HCT116 (cell line): ENCODE results near the gene FAM13A. TPM values are rescaled to one million over a fixed set of nuclear protein-coding genes. Genes with fewer than 3 reads are reported as not detected.

Experiments used
- ATAC-seq: fragments of 200-7000 bp; cut with Tn5 transposase; 2 replicates; pipeline ENCODE4 v1.9.1; 2020; ENCODE audit warnings: mild to moderate bottlenecking, moderate library complexity
- BruUV-seq: library from RNA; stranded (reverse); fragments of 400-500 nt; replicated peaks from 2 replicates; lab custom pipeline; 2021; lab: Mats Ljungman, UMichigan
- CTCF ChIA-PET: fragments of 300-600 bp; sonication (Branson Sonifier 250); formaldehyde crosslinking; loops from one replicate; lab custom pipeline; 2021; ENCODE audit warnings: antibody characterized with exemption; lab: Charles Lee
- POLR2A ChIA-PET: fragments of 300-600, 350-600 bp; sonication (Branson Sonifier 250); formaldehyde crosslinking; loops from one replicate; lab custom pipeline; 2021; ENCODE audit warnings: antibody characterized with exemption; lab: Charles Lee
- RAD21 ChIA-PET, 2 experiments: fragments of 300-600 bp; sonication (Branson Sonifier 250); formaldehyde crosslinking; loops; one replicate each; lab custom pipeline; 2023; ENCODE audit warnings: low total read pairs in 2 of 2; ENCODE audit not compliant: uncharacterized antibody in 2 of 2, unreplicated experiment in 2 of 2, low non-redundant PET in 1 of 2; lab: Charles Lee
- DNase-seq: peaks from one replicate; pipeline ENCODE4 v3.0.0-alpha.2; 2010; ENCODE audit warnings: low read depth, low spot score
- H2AFZ ChIP-seq: fragments of 200-600 bp; shearing (Covaris generic), sonication (generic); 2 replicates; pipeline ENCODE4 v1.6.1; 2017; ENCODE audit warnings: low read depth, mixed run types, mixed read lengths, antibody characterized with exemption, low read length; ENCODE audit not compliant: poor library complexity, severe bottlenecking
- H3K27ac ChIP-seq: 2 replicates; pipeline ENCODE4 v1.5.1; 2012; ENCODE audit warnings: low read depth, low read length
- H3K27me3 ChIP-seq: fragments of 200-600 bp; sonication (generic); 2 replicates; pipeline ENCODE4 v1.6.1; 2016; ENCODE audit warnings: mixed run types, low read length, mixed read lengths; ENCODE audit not compliant: insufficient read depth
- H3K36me3 ChIP-seq, 2 experiments: fragments of 200-500 bp in 1 of 2; fragments of 200-600 bp in 1 of 2; sonication (Bioruptor generic) in 1 of 2; sonication (generic) in 1 of 2; 2 replicates each; pipeline versions ENCODE4 v1.5.1 to v1.6.1; 2014 to 2016; ENCODE audit warnings: low read length in 2 of 2, inconsistent platforms in 1 of 2, mixed read lengths in 1 of 2, mixed run types in 1 of 2; ENCODE audit not compliant: insufficient read depth in 2 of 2, control insufficient read depth in 1 of 2
- H3K4me1 ChIP-seq, 2 experiments: fragments of 200-600 bp in 1 of 2; sonication (generic) in 1 of 2; 2 replicates each; pipeline versions ENCODE4 v1.5.1 to v1.6.1; 2012 to 2017; ENCODE audit warnings: low read length in 2 of 2, inconsistent platforms in 1 of 2, mild to moderate bottlenecking in 1 of 2, mixed read lengths in 1 of 2, mixed run types in 1 of 2, moderate library complexity in 1 of 2; ENCODE audit not compliant: insufficient read depth in 2 of 2, control insufficient read depth in 1 of 2
- H3K4me2 ChIP-seq: fragments of 200-600 bp; sonication (generic); 2 replicates; pipeline ENCODE4 v1.6.1; 2017; ENCODE audit warnings: mixed run types, low read length, mixed read lengths
- H3K4me3 ChIP-seq, 2 experiments: fragments of 200-600 bp in 1 of 2; sonication (generic) in 1 of 2; replicated peaks in 1 of 2; 2 replicates each; pipeline ENCODE4 v1.5.1; 2011 to 2016; ENCODE audit warnings: low read length in 2 of 2, control low read depth in 1 of 2, low read depth in 1 of 2, mild to moderate bottlenecking in 1 of 2, mixed read lengths in 1 of 2, mixed run types in 1 of 2
- H3K79me2 ChIP-seq: fragments of 200-600 bp; sonication (generic); 2 replicates; pipeline ENCODE4 v1.6.1; 2017; ENCODE audit warnings: mild to moderate bottlenecking, mixed run types, low read length, moderate library complexity, mixed read lengths; ENCODE audit not compliant: insufficient read depth
- H3K9ac ChIP-seq: fragments of 200-600 bp; sonication (generic); 2 replicates; pipeline ENCODE4 v1.6.1; 2016; ENCODE audit warnings: low read length, mixed read lengths
- H3K9me2 ChIP-seq: fragments of 200-600 bp; sonication (generic), shearing (Covaris generic); 2 replicates; pipeline ENCODE4 v1.6.1; 2017; ENCODE audit warnings: mixed run types, mild to moderate bottlenecking, moderate library complexity; ENCODE audit not compliant: insufficient read depth
- H3K9me3 ChIP-seq, 2 experiments: fragments of 200-500 bp in 1 of 2; fragments of 200-600 bp in 1 of 2; sonication (Bioruptor generic) in 1 of 2; sonication (generic) in 1 of 2; 2 replicates each; pipeline ENCODE4 v1.6.1; 2014 to 2017; ENCODE audit warnings: low read length in 2 of 2, mixed read lengths in 2 of 2, inconsistent platforms in 1 of 2, low read depth in 1 of 2, mild to moderate bottlenecking in 1 of 2, mixed run types in 1 of 2, moderate library complexity in 1 of 2; ENCODE audit not compliant: control insufficient read depth in 1 of 2, insufficient read depth in 1 of 2
- H4K20me1 ChIP-seq: fragments of 200-600 bp; sonication (generic), shearing (Covaris generic); 2 replicates; pipeline ENCODE4 v1.6.1; 2017; ENCODE audit warnings: mixed run types, mild to moderate bottlenecking, moderate library complexity; ENCODE audit not compliant: insufficient read depth
- CBX3 ChIP-seq: IDR thresholded peaks from 2 replicates; pipeline ENCODE4 v1.6.1; 2012; ENCODE audit warnings: low read depth
- FOSL1 ChIP-seq: IDR thresholded peaks from 2 replicates; pipeline ENCODE4 v1.6.1; 2012; ENCODE audit warnings: low read depth
- JUND ChIP-seq: IDR thresholded peaks from 2 replicates; pipeline ENCODE4 v1.6.1; 2012
- ZNF274 ChIP-seq: fragments of 200-500 bp; sonication (Bioruptor generic); IDR thresholded peaks from 2 replicates; pipeline ENCODE4 v1.6.1; 2014; ENCODE audit warnings: mild to moderate bottlenecking, low read depth, low read length, inconsistent platforms
- intact Hi-C: fragments of 100-400 bp; cut with micrococcal nuclease; formaldehyde crosslinking; loops from 2 replicates; pipeline ENCODE4 v1.10.0; 2022
- total RNA-seq: library from RNA; stranded (reverse); gene quantifications from one replicate; pipeline ENCODE4 v1.2.1, GENCODE V29; 2021; ENCODE audit not compliant: unreplicated experiment
- TF ChIP-seq, protein P1 (sequence below): IDR thresholded peaks from 2 replicates; pipeline ENCODE4 v1.6.1; 2012
- TF ChIP-seq, protein P2 (sequence below): IDR thresholded peaks from 2 replicates; pipeline ENCODE4 v1.6.1; 2011; ENCODE audit warnings: mild to moderate bottlenecking, low read length, moderate library complexity; ENCODE audit not compliant: insufficient replicate concordance; ENCODE audit errors: extremely low read depth
- TF ChIP-seq, protein P3 (sequence below): IDR thresholded peaks from 2 replicates; pipeline ENCODE4 v1.6.1; 2012; ENCODE audit warnings: low read depth

FAM13A gene
- total RNA-seq, 1 experiment from 2014 or later: 17.2 TPM

DNA sequence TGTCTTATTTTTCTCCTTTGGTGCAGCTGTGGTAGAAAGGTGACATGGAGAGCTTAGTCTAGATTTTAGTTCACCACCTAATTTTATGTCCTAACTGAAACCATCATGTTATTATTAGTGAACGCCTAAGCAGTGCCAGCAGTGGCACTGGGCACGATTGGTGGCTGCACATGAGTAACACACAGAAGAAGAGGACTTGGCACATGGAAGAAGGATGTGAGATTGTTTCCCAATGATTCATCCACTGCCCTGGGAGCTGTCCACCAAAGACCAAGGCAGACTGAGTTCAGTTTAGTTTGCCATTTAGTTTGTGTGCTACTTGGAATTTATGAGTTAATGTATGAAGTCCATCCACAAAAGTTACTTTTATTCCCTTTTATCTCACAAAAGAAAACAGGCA lies 291.3 kb downstream of the FAM13A start:
- no TSS peak for BruUV-seq
- RAD21 ChIA-PET: interaction anchor here in 1 of 2 experiments (0.6 kb wide), 1 partner anchor 357 kb away, joined by 3 read pairs; no protein-coding TSS in a partner anchor

More for the DNA sequence above, 291.3 kb downstream of the FAM13A start:
- TF ChIP-seq, protein P1, sequence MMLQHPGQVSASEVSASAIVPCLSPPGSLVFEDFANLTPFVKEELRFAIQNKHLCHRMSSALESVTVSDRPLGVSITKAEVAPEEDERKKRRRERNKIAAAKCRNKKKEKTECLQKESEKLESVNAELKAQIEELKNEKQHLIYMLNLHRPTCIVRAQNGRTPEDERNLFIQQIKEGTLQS: no peak
- TF ChIP-seq, protein P2, sequence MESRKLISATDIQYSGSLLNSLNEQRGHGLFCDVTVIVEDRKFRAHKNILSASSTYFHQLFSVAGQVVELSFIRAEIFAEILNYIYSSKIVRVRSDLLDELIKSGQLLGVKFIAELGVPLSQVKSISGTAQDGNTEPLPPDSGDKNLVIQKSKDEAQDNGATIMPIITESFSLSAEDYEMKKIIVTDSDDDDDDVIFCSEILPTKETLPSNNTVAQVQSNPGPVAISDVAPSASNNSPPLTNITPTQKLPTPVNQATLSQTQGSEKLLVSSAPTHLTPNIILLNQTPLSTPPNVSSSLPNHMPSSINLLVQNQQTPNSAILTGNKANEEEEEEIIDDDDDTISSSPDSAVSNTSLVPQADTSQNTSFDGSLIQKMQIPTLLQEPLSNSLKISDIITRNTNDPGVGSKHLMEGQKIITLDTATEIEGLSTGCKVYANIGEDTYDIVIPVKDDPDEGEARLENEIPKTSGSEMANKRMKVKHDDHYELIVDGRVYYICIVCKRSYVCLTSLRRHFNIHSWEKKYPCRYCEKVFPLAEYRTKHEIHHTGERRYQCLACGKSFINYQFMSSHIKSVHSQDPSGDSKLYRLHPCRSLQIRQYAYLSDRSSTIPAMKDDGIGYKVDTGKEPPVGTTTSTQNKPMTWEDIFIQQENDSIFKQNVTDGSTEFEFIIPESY: no peak
- TF ChIP-seq FOSL1 (peak; percentile 54), CBX3 (peak; percentile 32; the same call in 1 of the 2 replicates), JUND (peak; percentile 37), ZNF274 (no peak)
- TF ChIP-seq, protein P3, sequence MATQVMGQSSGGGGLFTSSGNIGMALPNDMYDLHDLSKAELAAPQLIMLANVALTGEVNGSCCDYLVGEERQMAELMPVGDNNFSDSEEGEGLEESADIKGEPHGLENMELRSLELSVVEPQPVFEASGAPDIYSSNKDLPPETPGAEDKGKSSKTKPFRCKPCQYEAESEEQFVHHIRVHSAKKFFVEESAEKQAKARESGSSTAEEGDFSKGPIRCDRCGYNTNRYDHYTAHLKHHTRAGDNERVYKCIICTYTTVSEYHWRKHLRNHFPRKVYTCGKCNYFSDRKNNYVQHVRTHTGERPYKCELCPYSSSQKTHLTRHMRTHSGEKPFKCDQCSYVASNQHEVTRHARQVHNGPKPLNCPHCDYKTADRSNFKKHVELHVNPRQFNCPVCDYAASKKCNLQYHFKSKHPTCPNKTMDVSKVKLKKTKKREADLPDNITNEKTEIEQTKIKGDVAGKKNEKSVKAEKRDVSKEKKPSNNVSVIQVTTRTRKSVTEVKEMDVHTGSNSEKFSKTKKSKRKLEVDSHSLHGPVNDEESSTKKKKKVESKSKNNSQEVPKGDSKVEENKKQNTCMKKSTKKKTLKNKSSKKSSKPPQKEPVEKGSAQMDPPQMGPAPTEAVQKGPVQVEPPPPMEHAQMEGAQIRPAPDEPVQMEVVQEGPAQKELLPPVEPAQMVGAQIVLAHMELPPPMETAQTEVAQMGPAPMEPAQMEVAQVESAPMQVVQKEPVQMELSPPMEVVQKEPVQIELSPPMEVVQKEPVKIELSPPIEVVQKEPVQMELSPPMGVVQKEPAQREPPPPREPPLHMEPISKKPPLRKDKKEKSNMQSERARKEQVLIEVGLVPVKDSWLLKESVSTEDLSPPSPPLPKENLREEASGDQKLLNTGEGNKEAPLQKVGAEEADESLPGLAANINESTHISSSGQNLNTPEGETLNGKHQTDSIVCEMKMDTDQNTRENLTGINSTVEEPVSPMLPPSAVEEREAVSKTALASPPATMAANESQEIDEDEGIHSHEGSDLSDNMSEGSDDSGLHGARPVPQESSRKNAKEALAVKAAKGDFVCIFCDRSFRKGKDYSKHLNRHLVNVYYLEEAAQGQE: peak; percentile 61
- H3K36me3 ChIP-seq: no peaks in the 10 kb centered on the region
- no peaks in the 10 kb centered on the region for H3K9me2 ChIP-seq
- H3K4me2 ChIP-seq: peak overlapping the region; percentile 7; the same call in 1 of the 2 replicates
- no peak overlapping the region for H2AFZ ChIP-seq
- H3K9ac ChIP-seq: no peak overlapping the region
- peaks cover 0 to 8% of the 10 kb centered on the region in 2 experiments; a peak in 2 of 4 replicates for H3K4me1 ChIP-seq
- DNase-seq (no peak), ATAC-seq (peak; percentile 62; the same call in 1 of the 2 replicates)
- H4K20me1 ChIP-seq: no peaks in the 10 kb centered on the region
- no peak overlapping the region for H3K4me3 ChIP-seq
- ChIA-PET CTCF (no interaction called here), POLR2A (interaction anchor here (1.2 kb wide), 1 partner anchor 45 kb away, joined by 3 read pairs; no protein-coding TSS in a partner anchor)
- no peaks in the 10 kb centered on the region for H3K9me3 ChIP-seq
- H3K27me3 ChIP-seq: no peaks in the 10 kb centered on the region
- no peaks in the 10 kb centered on the region for H3K79me2 ChIP-seq
- H3K27ac ChIP-seq: no peak overlapping the region
- intact Hi-C loops: no loop called here
